ENCODE results near the gene HOXA10.

HOXA10 gene

DNA sequence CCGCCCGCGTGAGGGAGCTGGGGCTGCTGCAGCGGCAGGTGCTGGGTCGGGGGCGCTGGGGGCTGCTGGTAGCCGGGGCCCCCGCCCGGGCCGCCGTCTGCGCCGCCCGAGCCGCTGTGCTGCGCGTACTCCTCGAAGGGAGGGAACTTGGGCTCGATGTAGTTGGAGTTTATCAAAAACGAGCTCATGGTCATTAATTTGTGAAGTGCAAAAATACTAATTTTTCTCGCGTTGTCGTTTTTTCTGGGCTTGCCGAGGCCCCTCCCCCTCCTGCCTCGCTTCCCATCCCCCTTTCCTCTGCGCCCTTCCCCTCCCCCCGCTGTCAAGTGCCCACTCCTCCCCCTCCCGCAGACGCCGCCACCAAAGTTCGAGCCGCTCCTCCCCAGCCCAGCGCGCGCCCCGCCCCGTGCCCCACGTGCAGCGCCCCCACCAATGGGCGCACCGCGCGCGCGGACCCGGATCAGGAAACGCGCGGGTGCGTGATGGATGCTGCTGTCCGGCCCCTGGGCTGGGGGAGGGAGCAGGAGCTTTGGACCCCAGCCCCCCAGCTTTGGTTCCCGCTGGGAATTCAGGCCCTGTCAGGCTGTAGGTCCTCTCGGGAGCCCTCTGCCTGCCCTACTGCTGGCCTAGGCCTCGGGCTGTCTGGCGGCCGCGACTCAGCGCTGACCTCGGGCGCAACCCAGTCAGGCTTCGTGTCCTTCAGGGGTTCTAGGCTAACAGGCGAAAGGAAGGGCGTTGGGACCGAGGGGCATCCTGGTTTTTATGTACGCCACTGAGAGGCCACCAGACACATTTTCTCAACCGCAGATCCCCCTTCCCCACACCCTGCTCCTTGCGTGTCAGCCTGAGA lies 43.4 kb downstream of the HOXA10 start, which contains the start of gene HOXA4:
TSS of gene HOXA4 (minus strand) at position 218 of the 850 bp plus-strand sequence. CDS start at position 194, 24 bp downstream.
- DNase-seq (ENCODE audit: low read depth) = no peak

DNA sequence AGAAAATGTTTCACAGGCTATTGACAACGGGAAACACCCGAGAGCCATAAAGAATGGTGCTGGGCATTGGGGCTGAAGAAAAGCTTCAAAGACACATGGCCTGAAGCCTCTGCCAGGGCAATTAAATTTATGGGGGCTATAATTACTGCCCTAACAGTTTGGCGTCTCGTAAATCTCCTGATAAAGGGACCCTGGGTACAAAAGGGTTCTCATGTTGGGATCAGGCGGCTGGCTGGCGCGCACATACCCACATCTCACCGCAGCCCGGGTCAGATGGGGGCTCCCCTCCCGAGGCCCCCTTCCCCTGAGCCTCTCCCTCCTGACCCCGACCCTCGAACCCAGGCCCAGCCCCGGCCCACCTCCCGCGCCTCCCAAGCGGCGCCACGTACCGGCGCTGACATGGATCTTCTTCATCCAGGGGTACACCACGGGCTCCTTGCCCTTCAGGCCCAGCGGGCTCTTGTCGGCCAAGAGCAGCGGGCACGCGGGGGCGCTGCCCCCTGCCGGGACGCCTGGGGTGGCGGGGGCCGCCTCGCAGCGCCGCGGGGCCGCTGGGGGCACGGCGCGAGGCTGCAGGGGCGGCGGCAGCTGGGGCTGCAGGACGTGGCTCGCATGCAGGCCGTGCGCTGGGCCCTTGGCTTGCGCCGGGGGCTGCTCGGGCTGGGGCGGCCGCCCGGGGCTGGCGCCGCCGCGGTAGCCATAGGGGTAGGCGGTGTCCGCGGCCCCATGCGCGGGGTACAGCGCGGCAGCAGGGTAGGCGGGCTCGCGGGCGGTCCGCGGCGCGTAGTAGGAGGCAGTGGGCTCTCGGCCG lies 44.2 kb downstream of the HOXA10 start:
- no peak for DNase-seq (ENCODE audit: low read depth)

- no peak for DNase-seq (ENCODE audit: low read depth)
These were observed 45.1 kb downstream of the HOXA10 start for GRCh38 chr7:27128776-27129728.

- no peak for DNase-seq (ENCODE audit: low read depth)
These were observed 46.1 kb downstream of the HOXA10 start for GRCh38 chr7:27128034-27128433.

GRCh38 chr7:27126596-27127327 lies 47.4 kb downstream of the HOXA10 start:
- DNase-seq (ENCODE audit: low read depth) = no peak

GRCh38 chr7:27125986-27126394 lies 48.1 kb downstream of the HOXA10 start:
- no peak for DNase-seq (ENCODE audit: low read depth)

DNA sequence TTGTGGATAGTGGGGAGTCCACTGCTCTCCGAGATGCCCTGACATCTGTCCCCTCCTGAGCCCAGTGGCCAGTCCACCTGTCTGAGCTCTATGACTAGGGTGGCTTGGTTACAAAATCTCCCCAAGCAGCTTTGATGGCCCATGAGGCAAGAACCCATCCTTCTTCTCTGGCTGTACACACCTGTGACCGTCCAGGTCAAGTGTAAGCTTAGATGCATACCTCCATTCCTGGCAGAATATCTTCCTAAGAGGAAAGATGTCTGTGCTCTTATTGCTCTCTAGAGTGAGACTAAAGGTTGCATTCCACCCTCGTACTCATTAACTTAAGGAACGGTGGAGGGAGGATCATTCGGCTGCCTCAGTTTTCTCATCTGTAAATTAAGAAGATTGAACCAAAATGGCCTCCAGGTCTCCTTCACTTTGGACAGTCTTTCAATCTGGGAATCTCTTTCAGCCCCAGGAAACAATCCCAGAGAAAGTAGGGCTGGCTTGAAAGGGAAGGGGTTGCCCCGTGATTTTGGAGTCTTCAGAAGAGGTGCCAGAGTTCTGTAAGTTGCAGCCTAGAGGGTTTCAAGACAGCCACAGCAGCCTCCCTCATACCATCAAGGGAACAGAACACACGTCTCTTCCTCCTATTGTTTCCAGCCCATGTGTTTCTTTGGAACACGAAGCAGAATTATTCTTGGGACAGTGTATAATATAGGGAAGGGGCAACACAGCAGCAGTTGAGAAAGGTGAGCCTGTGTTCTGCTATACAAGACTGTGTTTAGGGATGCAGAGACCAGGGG lies 49.0 kb downstream of the HOXA10 start:
- DNase-seq (ENCODE audit: low read depth) = no peak

GRCh38 chr7:27124096-27124901 lies 49.8 kb downstream of the HOXA10 start:
- DNase-seq (ENCODE audit: low read depth) = no peak

- no peak for DNase-seq (ENCODE audit: low read depth)
These were observed 50.6 kb downstream of the HOXA10 start for GRCh38 chr7:27123477-27124053.

GRCh38 chr7:27123007-27123476 lies 51.1 kb downstream of the HOXA10 start:
- DNase-seq (ENCODE audit: low read depth) = no peak

GRCh38 chr7:27122077-27122910 lies 51.8 kb downstream of the HOXA10 start:
- DNase-seq (ENCODE audit: low read depth) = no peak

DNA sequence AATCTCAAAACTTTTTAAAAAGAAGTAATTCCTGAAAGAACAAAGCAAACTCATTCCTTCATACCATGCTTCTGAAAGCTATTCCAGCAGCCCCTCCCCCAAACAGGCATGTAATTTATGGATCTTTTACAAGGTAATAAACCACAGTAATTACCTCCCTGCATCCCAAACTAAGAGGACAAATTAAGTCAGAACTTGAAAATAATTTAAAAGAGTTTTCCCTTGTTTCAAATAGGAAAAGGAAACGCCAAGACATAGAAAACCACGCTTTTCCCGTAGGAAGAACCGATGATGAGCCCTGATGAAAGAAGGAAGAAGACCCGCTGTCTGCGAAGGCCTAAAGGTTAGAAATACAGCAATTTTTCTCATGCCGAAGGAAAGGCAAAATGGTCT lies 52.4 kb downstream of the HOXA10 start:
- DNase-seq (ENCODE audit: low read depth) = no peak
